ENCODE data around the gene DGKG.
A peak's percentile ranks its signal among the peaks of the same experiment; 100 is the strongest.

DGKG gene

GRCh38 chr3:186317478-186317877, 44.6 kb downstream of the DGKG start:
- DNase-seq: no peak

- no peak for DNase-seq
These were observed 45.3 kb downstream of the DGKG start for GRCh38 chr3:186316666-186317260.

GRCh38 chr3:186315581-186316354, 46.3 kb downstream of the DGKG start:
- DNase-seq: no peak

- no peak for DNase-seq
These were observed 47.1 kb downstream of the DGKG start for GRCh38 chr3:186314896-186315295.

- DNase-seq: no peak
These were observed 50.6 kb downstream of the DGKG start for GRCh38 chr3:186311441-186311840.

- DNase-seq: no peak
These were observed 53.5 kb downstream of the DGKG start for GRCh38 chr3:186308549-186308948.

- peak; percentile 54 to 64 (median 63) for DNase-seq
These were observed 54.3 kb downstream of the DGKG start for GRCh38 chr3:186307594-186308221.

GRCh38 chr3:186305286-186305685, 56.7 kb downstream of the DGKG start:
- no peak for DNase-seq

GRCh38 chr3:186303965-186304364, 58.1 kb downstream of the DGKG start:
- no peak for DNase-seq

GRCh38 chr3:186299327-186299726, 62.7 kb downstream of the DGKG start:
- DNase-seq: peak; percentile 59 to 68 (median 61)

- peak; percentile 66 to 82 (median 73) for DNase-seq
These were observed 63.2 kb downstream of the DGKG start for GRCh38 chr3:186298876-186299275.

GRCh38 chr3:186290796-186291195, 71.2 kb downstream of the DGKG start:
- DNase-seq: no peak

- no peak for DNase-seq
These were observed 74.3 kb downstream of the DGKG start for GRCh38 chr3:186287711-186288110.

- peak in 1 of 3 donors; percentile 7 for DNase-seq
These were observed 75.9 kb downstream of the DGKG start for GRCh38 chr3:186286114-186286513.

- no peak for DNase-seq
These were observed 77.4 kb downstream of the DGKG start for GRCh38 chr3:186284661-186285060.

GRCh38 chr3:186284349-186284652, 77.7 kb downstream of the DGKG start:
- DNase-seq: no peak

- peak; percentile 61 to 71 (median 66) for DNase-seq
These were observed 78.2 kb downstream of the DGKG start for GRCh38 chr3:186283651-186284348.

- peak; percentile 43 to 56 (median 46) for DNase-seq
These were observed 78.9 kb downstream of the DGKG start for GRCh38 chr3:186283096-186283495.

GRCh38 chr3:186281176-186281575, 80.9 kb downstream of the DGKG start:
- no peak for DNase-seq

GRCh38 chr3:186280737-186281136, 81.3 kb downstream of the DGKG start:
- no peak for DNase-seq

GRCh38 chr3:186277268-186277909, 84.6 kb downstream of the DGKG start:
- DNase-seq: peak; percentile 30 to 46 (median 36)

- DNase-seq: no peak
These were observed 86.6 kb downstream of the DGKG start for GRCh38 chr3:186275436-186275835.

- DNase-seq: no peak
These were observed 88.4 kb downstream of the DGKG start for GRCh38 chr3:186273586-186273985.
